ENCODE results near the gene KRTAP2-4. TPM values are rescaled to one million over a fixed set of nuclear protein-coding genes. Genes with fewer than 3 reads are reported as not detected.
"Not testable (repeated sequence)": the region's sequence is repeated elsewhere in the genome, so short reads cannot be mapped to it uniquely, and the experiment has no call there.

The KRTAP2-4 gene
- total and polyA plus RNA-seq, 2 of the 13 experiments (the other 11 are each of a cell fraction or from before 2014, with no cell fraction given) = not detected

DNA sequence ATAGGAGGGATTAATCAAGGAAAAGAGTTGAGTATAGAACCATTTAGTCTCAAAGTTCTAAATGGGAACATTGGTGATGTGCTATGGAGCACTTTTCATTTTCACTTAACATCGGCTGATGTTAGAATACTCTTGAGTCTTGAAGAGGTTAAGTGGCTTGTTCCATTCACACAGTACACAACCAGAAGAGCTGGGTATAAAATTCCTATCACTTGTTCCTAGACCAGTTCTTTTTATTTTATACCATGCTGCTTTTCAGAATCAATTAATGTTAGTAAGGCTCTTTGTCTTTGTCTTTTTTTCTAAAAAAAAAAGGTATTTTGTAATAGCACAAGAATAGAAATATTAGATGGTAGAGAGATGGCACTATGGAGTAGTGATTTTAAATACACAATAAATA is 22.7 kb downstream of the KRTAP2-4 start:
- Histone ChIP-seq H4K20me1 (ENCODE audit: insufficient read depth, low read length) (no peaks in the 10 kb centered on the region), H3K4me3 (replicated peaks in 1 of 3; ENCODE audit: insufficient read depth in 1 of 3, low read depth in 2 of 3, low read length in 3 of 3) (no peak overlapping the region), H3K4me2 (ENCODE audit: low read depth, low read length) (no peak overlapping the region), H3K4me1 (ENCODE audit: insufficient read depth, low read length) (peaks cover 4% of the 10 kb centered on the region), H3K27ac (ENCODE audit: extremely low read length, insufficient read depth, low read length) (no peak overlapping the region), H3K79me2 (ENCODE audit: insufficient read depth, low read length) (no peaks in the 10 kb centered on the region), H3K27me3 (ENCODE audit: control insufficient read depth in 1 of 2, insufficient read depth in 2 of 2, low read length in 2 of 2) (no peaks in the 10 kb centered on the region), H3K9me3 (ENCODE audit: low read length) (peaks cover 11% of the 10 kb centered on the region), H2AFZ (ENCODE audit: low read length) (no peak overlapping the region), H3K9ac (ENCODE audit: insufficient read depth, low read depth, low read length) (no peak overlapping the region), H3K36me3 (replicated peaks in 1 of 2; ENCODE audit: control insufficient read depth in 1 of 2, insufficient read depth in 2 of 2, low read length in 2 of 2) (no peaks in the 10 kb centered on the region)
- intact Hi-C loops (cut with micrococcal nuclease; ENCODE audit: unreplicated experiment) (loop anchor here (10.0 kb wide), 1 partner anchor 138 kb away; no protein-coding TSS in a partner anchor), in situ Hi-C loops (cut with HindIII; ENCODE audit: extremely low pct_ligation_motif_present, low pct_unique_long_range_greater_than_20kb) (no loop called here)
- no peak for ATAC-seq
- no peak for FAIRE-seq
- peak; percentile 80; the same call in 1 of the 2 replicates for TF ChIP-seq ZFP1 (CRISPR knock-in tag; IDR thresholded peaks at IDR 0.05)
- TF ChIP-seq ZNF562 (CRISPR knock-in tag; IDR thresholded peaks at IDR 0.05; ENCODE audit: borderline replicate concordance) = no peak
- POLR2A ChIA-PET = no interaction called here
- WGBS (ENCODE audit: low lambda C conversion rate) = 100% methylated on average over 1 of the region's 1 CpG
- CTCF ChIA-PET (ENCODE audit: low intra/inter-chr PET ratio, low total read pairs) = no interaction called here
- BruUV-seq (replicated peaks) = no TSS peak
- no peak for DNase-seq (ENCODE audit: low spot score)

DNA sequence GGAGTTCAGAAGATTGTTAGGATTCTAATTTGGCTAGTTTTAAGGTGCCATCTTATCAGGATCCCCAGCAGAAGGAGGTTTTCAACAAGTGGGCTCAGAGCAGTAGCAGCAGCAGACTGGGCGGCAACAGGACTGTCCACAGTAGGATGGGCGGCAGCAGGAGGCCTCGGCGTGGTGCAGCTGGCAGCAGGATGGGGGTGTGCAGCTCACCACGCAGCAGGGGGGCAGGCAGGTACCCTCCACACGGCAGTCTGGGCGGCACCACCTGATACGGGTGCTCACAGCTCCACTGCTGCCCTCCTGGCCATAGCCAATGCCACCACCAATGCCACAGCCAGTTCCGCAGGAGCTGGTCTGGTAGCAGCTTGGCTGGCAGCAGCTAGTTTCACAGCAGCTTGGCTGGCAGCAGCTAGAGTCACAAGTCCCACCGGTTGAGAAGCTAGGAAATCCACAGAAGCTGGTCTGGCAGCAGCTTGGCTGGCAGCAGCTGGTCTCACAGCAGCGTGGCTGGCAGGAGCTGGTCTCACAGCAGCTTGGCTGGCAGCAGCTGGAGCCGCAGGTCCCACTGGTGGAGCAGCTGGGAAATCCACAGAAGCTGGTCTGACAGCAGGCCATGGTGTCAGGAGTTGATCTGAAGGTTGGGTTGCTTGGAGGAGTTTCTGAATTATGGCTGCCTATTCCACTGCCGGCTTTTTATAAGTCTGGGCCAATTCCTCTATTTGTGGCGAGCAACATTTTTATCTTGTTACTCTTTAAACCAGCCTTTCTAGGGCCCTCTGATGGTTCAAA is 24.7 kb downstream of the KRTAP2-4 start, which contains the start of gene KRTAP1-1:
KRTAP1-1 (minus strand) TSS at position 668 of the 789 bp plus-strand sequence; CDS start at position 615, 53 bp downstream.
- H4K20me1 ChIP-seq (ENCODE audit: insufficient read depth, low read length); FAIRE-seq; H3K4me3 ChIP-seq (replicated peaks in 1 of 3; ENCODE audit: insufficient read depth in 1 of 3, low read depth in 2 of 3, low read length in 3 of 3); DNase-seq (ENCODE audit: low spot score); H3K9ac ChIP-seq (ENCODE audit: insufficient read depth, low read depth, low read length); ATAC-seq; H3K4me2 ChIP-seq (ENCODE audit: low read depth, low read length); CTCF ChIA-PET (ENCODE audit: low intra/inter-chr PET ratio, low total read pairs); H3K4me1 ChIP-seq (ENCODE audit: insufficient read depth, low read length); H2AFZ ChIP-seq (ENCODE audit: low read length); POLR2A ChIA-PET; H3K27ac ChIP-seq (ENCODE audit: extremely low read length, insufficient read depth, low read length); in situ Hi-C loops (cut with HindIII; ENCODE audit: extremely low pct_ligation_motif_present, low pct_unique_long_range_greater_than_20kb); H3K79me2 ChIP-seq (ENCODE audit: insufficient read depth, low read length); H3K27me3 ChIP-seq (ENCODE audit: control insufficient read depth in 1 of 2, insufficient read depth in 2 of 2, low read length in 2 of 2); BruUV-seq (replicated peaks); H3K36me3 ChIP-seq (replicated peaks in 1 of 2; ENCODE audit: control insufficient read depth in 1 of 2, insufficient read depth in 2 of 2, low read length in 2 of 2): not testable (repeated sequence)
- WGBS (ENCODE audit: low lambda C conversion rate) = 71% methylated on average over 10 of the region's 14 CpGs
- TF ChIP-seq, protein P1, sequence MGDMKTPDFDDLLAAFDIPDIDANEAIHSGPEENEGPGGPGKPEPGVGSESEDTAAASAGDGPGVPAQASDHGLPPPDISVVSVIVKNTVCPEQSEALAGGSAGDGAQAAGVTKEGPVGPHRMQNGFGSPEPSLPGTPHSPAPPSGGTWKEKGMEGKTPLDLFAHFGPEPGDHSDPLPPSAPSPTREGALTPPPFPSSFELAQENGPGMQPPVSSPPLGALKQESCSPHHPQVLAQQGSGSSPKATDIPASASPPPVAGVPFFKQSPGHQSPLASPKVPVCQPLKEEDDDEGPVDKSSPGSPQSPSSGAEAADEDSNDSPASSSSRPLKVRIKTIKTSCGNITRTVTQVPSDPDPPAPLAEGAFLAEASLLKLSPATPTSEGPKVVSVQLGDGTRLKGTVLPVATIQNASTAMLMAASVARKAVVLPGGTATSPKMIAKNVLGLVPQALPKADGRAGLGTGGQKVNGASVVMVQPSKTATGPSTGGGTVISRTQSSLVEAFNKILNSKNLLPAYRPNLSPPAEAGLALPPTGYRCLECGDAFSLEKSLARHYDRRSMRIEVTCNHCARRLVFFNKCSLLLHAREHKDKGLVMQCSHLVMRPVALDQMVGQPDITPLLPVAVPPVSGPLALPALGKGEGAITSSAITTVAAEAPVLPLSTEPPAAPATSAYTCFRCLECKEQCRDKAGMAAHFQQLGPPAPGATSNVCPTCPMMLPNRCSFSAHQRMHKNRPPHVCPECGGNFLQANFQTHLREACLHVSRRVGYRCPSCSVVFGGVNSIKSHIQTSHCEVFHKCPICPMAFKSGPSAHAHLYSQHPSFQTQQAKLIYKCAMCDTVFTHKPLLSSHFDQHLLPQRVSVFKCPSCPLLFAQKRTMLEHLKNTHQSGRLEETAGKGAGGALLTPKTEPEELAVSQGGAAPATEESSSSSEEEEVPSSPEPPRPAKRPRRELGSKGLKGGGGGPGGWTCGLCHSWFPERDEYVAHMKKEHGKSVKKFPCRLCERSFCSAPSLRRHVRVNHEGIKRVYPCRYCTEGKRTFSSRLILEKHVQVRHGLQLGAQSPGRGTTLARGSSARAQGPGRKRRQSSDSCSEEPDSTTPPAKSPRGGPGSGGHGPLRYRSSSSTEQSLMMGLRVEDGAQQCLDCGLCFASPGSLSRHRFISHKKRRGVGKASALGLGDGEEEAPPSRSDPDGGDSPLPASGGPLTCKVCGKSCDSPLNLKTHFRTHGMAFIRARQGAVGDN (CRISPR knock-in tag; IDR thresholded peaks at IDR 0.05) = peak; percentile 29
- 0 out of 2 replicates have a peak, but pooled peaks have one; percentile 3 for TF ChIP-seq STAG1 (CRISPR knock-in tag; IDR thresholded peaks at IDR 0.05)
- H3K9me3 ChIP-seq (ENCODE audit: low read length) = peaks cover 11% of the 10 kb centered on the region
- intact Hi-C loops (cut with micrococcal nuclease; ENCODE audit: unreplicated experiment) = loop anchor here (10.0 kb wide), 1 partner anchor 136 kb away; no protein-coding TSS in a partner anchor

Data from HepG2 (cell line).